HL-60/S4 (cell line): Measurements from ENCODE around the gene ARPC1A.
"Not testable (repeated sequence)": the region's sequence is repeated elsewhere in the genome, so short reads cannot be mapped to it uniquely, and the experiment has no call there.

Source experiments
- in situ Hi-C: fragments of 300-500 bp; cut with MboI; formaldehyde crosslinking; loops from 2 replicates; pipeline ENCODE4 v1.14.3; 2022; ENCODE audit warnings: low sequenced_read_pairs

ARPC1A gene

DNA sequence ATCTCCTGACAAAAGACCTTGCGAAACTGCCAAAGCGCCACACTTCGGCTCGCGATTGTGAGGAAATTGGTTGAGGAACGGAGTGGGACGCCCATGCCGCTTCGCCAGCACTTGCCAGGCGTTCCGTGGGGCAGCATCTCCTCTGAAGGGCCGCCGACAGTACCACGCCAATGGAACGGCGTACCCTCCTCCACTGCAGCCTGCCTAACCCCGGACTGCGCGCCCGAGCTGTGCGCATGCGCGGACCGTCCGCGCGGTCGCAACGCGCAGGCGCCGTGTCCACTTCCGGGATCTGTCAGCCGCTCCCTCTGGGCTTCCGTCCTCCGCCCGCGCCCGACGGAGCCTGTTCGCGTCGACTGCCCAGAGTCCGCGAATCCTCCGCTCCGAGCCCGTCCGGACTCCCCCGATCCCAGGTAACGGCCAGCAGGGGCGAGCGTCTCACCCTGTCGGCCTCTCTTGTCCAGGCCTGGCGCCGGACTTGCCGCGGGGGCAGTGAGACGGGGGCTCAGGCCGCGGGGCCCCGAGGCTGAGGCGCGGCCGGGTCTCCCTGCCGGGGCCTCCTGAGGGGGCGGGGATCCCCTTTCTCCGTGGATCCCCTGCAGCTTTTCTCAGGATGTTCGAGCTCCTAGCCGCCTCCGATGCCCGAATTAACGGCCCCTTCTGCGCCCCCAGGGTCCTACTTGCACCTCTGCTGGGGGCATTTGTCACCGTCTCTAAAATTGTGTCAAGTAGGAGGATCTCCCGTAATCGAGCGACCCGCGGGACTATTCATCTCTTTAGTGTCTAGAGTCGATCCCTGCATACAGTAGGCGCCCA lies at the start of gene ARPC1A:
TSS of gene ARPC1A (plus strand) at position 307 of the 816 bp plus-strand sequence. CDS start 7,456 bp downstream, outside the sequence.
- in situ Hi-C loops, result no loop called here

DNA sequence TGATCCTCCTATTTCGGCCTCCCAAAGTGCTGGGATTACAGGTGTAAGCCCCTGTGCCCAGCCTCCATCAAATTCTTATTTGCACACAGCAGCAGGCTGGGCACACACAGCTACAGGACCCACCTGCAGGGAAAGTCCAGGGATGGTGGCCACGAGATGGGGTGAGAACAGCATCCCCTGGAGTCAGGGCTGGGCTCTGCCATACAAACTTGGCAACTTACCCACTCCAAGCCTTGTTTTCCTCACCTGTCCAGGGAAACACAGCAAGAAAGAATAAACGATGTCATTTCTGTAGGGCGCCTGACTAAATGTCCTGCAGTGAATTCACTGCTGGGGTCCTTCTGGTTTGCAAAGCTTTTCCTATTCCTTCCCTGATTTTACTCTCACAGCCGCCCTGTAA lies 47.5 kb upstream of the ARPC1A start:
- in situ Hi-C loops, result no loop called here

DNA sequence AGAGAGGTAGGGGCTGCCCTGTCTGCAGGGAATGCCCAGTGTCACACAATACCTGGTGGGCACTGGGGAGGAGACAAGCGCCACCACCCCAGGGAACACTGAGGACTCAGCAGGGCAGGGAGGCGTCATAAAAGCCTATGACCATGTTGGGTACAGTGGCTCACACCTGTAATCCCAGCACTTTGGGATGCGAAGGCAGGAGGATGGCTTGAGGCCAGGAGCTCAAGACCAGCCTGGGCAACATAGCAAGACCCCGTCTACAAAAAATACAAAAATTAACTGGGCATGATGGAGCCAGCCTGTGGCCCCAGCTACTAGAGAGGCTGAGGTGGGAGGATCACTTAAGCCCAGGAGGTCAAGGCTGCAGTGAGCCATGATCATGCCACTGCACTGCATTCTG lies 41.5 kb upstream of the ARPC1A start:
- in situ Hi-C loops, result not testable (repeated sequence)

DNA sequence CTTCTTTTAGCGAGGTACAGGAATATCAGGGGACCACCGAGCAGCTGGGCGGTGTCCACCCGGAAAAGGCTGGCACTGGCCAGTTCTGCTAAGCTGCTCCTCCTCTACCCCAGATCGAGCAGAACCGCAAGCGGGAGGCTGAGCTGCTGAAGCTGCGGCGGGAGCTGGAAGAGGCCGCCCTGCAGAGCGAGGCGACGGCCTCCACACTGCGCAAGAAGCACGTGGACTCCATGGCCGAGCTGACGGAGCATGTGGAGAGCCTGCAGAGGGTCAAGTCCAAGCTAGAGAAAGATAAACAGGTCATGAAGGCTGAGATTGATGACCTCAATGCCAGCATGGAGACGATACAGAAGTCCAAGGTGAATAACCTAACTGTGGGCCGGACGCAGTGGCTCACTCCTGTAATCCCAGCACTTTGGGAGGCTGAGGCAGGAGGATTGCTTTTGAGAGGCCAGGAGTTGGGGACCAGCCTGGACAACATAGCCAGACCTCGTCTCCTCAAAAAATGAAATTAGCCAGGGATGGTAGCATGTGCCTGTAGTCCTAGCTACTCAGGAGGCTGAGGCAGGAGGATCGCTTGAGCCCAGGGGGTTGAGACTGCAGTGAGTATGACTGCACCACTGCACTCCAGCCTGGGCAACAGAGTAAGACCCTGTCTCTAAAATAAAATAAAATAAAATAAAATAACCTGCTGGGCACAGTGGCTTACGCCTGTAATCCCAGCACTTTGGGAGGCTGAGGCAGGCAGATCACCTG lies 37.7 kb upstream of the ARPC1A start:
- in situ Hi-C loops, result no loop called here

DNA sequence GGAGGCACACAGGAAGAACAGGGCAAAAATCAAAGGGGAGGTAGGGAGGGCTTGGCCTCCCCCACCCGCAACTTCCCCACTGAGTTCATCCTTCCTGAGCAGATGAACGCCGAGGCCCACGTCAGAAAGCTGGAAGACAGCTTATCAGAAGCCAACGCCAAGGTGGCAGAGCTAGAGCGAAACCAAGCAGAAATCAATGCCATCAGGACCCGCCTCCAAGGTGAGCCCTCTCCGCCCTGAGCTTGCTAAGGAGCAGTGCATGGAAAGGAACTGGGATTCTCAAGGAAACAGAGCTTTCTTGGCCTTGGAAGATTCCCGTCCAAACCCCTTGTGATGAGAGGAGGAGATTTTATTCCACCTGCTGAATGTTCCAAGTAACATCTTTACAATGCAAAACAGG lies 36.5 kb upstream of the ARPC1A start:
- in situ Hi-C loops, result no loop called here

DNA sequence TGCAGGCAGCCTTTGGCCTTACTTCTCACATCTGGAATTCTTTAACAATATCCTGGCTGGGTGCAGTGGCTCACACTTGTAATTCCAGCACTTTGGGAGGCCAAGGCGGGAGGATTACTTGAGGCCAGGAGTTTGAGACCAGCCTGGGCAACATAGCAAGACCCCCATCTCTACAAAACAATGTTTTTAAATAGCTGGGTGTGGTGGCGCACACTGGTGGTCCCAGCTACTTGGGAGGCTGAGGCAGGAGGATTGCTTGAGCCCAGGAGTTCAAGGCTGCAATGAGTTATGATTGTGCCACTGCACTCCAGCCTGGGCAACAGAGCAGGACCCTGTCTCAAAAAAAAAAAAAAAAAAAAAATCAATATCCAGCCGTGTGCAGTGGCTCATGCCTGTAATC lies 35.5 kb upstream of the ARPC1A start:
- in situ Hi-C loops, result not testable (repeated sequence)

DNA sequence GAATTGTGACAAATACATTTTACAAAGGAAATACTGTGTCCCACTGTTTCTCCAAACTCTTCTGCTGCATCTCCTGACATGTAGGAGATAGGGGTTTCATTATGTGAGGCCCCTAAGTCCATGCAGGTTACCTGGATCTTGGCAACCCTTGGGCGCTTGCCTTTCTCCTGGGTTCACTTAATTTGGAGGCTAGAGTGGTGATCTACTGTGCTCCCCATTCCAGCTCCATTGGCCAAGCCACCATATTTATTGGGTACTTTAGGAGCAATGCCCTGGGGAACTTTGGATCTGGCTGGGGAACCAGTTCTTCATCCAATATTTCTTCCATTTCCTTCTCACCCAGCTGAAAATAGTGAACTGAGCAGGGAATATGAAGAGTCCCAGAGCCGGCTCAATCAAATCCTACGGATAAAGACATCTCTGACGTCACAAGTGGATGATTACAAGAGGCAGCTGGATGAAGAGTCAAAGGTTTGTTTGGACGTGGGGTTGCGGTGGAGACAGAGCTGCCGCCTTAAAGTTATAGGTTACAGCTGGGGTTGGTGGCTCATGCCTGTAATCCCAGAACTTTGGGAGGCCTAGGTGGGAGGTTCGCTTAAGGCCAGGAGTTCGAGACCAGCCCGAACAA lies 34.6 kb upstream of the ARPC1A start:
- in situ Hi-C loops, result no loop called here

DNA sequence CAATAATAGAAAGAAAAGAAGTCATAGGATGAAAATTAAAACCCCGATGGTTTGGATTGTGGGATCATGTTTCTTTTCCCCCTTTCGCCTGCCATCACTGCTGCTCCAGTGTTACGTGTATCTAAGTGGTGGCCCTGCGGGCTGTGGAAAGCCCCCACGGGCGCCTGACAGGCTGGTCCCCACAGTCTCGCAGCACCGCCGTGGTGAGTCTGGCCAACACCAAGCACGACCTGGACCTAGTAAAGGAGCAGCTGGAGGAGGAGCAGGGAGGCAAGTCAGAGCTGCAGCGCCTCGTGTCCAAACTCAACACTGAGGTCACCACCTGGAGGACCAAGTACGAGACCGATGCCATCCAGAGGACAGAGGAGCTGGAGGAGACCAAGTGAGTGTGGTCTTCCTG lies 33.6 kb upstream of the ARPC1A start:
- in situ Hi-C loops, result no loop called here

DNA sequence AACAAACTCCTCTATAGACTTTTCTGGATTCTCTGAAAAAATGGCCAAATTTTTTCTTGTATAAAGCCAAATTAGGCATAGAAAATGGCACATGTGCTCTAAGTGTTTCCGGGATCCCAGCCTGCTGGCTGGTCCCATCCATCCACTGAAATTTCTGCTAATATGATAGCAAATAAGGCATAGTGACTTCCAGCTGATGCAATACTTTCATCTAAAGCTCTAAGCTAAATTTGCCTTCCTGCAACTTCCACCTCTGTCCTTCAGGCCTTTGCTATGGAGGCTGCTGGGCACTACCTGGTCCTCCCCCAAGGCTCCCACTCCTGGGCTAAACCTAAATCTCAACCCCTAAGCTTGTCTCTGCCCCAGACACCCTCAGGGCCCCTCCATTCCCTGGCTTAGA lies 32.5 kb upstream of the ARPC1A start:
- in situ Hi-C loops, result no loop called here

DNA sequence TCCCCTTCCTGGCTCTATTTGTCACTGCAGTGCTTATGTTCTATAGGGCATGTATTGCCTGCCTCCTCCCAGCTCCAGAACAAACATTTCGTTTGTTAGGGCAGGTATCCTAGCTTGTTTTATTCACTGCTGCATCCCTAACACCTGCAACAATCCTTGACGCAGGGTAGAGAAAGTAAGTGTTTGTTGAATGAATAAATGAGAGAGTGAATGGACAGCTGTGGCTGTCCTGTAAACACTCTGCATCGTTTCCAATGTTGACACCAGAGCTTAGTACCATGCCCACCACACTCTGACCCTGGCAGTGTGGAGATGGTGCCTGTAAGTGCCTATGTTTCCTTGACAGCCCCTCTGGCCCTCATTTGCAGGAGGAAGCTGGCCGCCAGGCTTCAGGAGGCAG lies 32.0 kb upstream of the ARPC1A start:
- in situ Hi-C loops, result no loop called here

DNA sequence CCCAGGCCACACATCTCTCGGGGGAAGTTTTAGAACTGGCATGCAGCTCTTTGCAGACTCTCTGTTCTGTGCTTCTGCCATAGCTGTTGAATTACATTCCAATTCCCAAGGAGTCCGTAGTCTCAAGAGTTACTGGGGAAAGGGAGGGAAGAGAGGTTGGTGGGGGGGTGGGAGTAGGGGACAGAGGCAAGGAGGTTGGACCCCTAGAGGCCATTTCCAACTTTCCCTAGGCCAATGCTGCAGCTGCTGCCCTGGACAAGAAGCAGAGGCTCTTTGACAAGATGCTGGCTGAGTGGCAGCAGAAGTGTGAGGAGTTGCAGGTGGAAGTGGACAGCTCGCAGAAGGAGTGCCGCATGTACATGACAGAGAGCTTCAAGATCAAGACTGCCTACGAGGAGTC lies 29.2 kb upstream of the ARPC1A start:
- in situ Hi-C loops, result no loop called here

DNA sequence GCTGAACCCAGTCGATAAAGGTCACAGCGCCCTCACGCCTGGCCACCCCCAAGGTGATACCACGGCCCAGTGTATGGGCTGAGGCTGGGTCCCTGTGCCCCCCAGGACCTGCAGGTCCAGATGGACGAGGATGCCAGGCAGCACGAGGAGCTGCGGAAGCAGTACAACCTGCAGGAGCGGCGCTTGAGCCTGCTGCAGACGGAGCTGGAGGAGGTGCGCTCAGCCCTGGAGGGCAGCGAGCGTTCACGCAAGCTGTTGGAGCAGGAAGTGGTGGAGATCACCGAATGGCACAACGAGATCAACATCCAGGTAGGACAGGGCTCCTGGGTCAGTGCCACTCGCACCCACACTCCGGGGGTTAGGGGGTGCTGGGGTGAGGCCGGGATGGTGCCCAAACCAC lies 24.2 kb upstream of the ARPC1A start:
- in situ Hi-C loops, result no loop called here

DNA sequence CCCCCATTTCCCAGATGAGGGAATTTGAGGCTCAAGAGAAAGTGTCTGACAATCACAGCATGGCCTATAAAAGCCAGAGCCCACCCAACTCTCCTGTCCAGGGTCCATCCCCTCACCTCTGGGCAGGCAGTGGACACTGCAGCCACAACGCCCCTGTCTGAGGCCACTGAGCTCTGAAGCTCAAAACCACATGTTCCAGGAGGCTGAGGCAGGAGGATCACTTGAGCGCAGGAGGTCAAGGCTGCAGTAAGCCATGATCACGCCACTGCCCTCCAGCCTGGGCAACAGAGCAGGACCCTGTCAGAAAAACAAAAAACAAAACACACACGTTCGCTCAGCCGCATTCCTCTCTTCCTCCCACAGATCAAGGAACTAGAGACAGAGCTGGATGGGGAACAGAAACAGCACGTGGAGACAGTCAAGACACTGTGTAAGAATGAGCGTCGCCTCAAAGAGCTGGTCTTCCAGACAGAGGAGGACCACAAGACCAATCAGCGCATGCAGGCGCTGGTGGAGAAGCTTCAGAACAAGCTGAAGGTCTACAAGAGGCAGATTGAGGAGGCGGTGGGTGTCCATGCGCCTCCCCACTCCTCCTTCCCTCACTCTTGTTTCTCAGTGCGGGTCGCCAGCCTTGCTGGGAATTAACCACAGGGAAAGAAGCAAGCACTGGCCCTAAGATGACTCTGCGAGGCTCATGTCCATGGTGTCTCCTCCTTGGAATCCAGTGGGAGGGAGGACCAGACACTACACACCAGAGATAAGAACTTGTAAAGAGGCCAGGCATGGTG lies 20.0 kb upstream of the ARPC1A start:
- in situ Hi-C loops, result no loop called here

DNA sequence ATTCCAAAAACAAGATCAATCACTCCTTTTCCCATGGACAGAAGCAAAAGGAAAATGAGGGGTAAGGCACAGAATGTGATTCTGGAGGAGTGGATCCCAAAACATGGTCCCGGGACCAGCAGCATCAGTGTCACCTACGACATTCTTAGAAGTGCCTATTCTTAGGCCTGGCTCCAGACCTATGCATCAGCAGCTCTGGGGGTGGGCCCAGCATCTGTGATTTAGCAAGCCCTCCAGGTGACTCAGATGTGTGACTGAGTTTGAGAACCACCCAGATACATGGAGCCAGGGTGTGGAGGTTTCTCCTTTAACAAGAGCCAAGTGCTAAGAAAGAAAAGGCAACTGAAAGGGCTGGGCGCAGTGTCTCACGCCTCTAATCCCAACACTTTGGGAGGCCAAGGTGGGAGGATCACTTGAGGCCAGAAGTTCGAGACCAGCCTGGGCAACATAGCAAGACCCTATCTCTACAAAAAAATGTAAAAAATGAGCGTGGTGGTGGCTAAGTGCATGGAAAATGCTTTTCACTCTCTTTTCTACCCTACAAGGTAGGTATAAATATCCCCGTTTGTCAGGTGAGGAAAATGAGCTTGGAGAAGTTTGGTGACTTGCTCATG lies 17.1 kb upstream of the ARPC1A start:
- in situ Hi-C loops, result no loop called here

DNA sequence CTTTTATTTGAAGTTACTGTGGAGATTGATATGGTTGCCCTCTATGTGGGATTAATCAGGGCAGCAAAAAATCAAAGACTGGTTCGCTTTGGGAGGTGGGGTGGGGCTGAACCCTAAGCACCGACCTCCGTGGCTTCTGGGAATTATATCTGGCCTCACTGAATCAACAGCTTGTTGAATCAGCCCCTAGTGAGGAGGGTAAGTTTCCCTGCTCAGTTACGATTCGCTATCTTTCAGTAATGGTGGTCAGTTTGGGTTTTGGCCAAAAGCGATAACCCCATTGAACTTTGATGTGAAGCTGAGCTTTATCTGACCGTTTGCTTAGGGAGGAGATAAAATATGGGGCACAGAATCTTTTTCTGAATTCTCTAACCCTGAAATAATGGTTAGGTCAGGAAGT lies 16.6 kb upstream of the ARPC1A start:
- in situ Hi-C loops, result no loop called here

DNA sequence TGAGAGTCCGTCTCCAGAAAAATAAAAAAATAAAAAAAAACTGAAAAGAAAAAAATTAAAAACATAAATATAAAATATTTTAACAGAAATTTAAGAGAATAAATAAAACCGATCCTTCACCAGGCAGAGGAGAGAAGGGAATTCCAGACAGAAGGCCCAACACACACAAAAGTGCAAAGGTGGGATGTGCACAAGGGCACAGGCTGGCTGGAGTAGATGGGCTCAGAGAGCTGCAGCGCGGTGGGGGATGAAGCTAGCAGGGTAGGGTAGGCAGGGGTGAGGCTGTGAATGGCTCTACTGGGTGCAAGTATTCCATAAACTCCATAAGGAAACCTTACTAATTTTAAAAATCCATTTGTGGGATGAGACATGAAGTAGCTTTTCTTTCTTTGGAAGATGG lies 15.7 kb upstream of the ARPC1A start:
- in situ Hi-C loops, result loop anchor here (5.0 kb wide), 1 partner anchor 268 kb away; no protein-coding TSS in a partner anchor

DNA sequence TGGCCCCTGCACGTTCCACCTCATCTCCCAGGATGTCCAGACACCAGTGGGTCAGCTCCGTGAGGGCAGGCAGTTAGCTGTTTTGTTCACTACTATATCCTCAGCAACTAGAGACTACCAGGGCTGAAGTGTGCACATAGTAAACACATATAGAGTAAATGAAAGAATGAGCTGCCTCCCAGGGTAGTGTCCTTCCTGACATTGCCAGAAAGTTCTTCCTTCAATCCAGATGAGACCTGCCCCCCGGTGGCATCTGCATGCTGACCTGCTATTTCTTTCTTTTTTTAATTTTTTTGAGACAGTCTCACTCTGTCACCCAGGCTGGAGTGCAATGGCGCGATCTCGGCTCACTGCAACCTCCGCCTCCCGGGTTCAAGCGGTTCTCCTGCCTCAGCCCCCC lies 14.0 kb upstream of the ARPC1A start:
- in situ Hi-C loops, result loop anchor here (5.0 kb wide), 1 partner anchor 269 kb away; no protein-coding TSS in a partner anchor

DNA sequence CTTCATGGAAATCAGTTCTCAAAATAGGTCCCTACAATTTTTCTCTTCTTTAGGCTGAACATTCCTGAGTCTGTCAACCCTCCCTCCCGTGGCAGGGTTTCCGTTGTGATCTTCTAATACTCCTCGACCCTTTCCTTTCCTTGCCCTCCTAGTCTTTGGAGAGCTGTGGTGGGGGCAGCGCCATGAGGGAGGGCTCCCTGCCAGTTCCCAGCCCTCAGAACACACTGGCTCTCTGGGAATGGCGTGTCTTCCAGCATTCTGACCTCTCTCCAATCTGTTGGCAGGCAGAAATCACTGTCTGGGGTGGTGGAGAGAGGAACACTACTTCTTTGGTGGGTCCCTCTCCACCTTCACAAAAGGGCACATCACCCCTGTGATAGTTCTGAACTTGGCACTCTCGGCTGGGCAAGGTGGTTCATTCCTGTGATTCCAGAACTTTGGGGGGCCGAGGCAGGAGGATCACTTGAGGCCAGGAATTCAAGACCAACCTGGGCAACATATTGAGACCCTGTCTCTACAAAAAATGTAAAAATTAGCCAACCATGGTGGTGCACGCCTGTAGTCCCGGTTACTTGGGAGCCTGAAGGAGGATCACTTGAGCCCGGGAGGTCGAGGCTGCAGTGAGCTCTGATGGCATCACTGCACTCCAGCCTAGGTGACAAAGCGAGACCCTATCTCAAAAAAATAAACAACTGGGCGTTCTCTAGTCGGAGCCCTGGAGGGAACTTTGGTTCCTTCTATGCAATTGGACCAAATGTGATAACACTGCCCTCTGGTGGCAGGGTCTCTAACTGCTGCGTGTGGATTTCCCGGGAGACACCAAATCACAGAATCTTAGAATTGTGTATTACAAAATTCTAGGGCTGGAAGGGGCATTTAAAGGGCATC lies 13.1 kb upstream of the ARPC1A start:
- in situ Hi-C loops, result loop anchor here (5.0 kb wide), 1 partner anchor 270 kb away; no protein-coding TSS in a partner anchor

DNA sequence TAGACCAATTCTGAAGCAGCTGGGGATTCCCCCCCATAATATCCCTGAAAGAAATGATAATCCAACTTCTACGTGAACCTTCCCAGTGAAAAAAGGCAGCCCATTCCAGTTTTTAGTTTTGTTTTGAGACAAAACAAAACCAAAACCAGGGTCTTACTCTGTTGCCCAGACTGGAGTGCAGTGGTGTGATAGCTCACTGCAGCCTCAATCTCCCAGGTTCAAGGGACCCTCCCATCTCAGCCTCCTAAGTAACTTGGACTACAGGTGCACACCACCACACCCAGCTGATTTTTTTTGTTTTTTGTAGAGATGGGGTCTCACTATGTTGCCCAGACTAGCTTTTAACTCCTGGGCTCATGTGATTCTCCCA lies 12.5 kb upstream of the ARPC1A start:
- in situ Hi-C loops, result loop anchor here (5.0 kb wide), 1 partner anchor 271 kb away; no protein-coding TSS in a partner anchor
